ENCODE results near the gene NUF2.

DNA sequence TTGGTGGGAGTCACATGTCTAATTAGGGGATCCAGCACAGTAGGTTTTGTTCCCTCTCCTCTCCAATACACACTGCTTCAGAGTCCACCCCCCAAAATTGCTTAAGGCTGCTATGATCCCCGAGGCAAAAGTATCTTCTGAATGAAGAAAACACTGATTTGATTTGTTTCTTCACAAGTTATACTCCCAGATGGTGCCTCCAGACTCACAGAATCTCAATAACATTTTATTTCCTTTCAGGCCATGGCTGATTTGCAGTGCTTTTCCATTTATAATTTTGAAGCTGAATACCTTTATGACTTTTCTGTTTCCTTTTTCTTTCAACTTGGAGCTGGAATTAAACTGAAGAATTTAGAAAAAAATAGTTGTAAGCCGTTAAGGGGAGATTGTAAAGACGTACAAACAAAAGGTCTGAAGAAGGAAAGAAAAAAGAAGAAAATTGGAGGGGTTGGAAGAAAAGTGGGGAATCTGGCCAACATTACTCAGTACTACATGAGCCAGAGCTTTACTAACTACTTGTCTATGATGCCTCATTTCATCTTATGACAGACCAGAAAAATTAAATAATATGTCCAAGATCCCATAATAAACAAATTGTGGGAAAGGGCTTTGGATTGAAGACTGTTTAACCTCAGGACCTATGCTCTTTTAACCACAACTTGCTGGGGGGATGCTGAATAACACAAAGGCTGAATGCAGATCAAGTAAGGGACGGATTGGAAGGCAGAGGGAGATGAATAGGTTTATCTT, 75.9 kb downstream of the NUF2 start:
- TF ChIP-seq POLR2AphosphoS5 (IDR thresholded peaks at IDR 0.05) (no peak), EP300 (IDR thresholded peaks at IDR 0.05) (no peak)
